NK-92 (cell line): ENCODE results near the gene IFI16.

Experiments
- DNase-seq: peaks from one replicate; lab custom pipeline; 2025; ENCODE audit not compliant: unreplicated experiment; lab: John Stamatoyannopoulos, UW

IFI16 gene

GRCh38 chr1:159009704-159010361 lies at the start of gene IFI16:
IFI16 (plus strand) TSS chr1:159009907; CDS start chr1:159014681, 4,774 bp downstream.
- no peak for DNase-seq

GRCh38 chr1:158961178-158961577 lies 48.5 kb upstream of the IFI16 start:
- DNase-seq, result no peak

- no peak for DNase-seq
Observed at GRCh38 chr1:158962983-158963382, 46.7 kb upstream of the IFI16 start.

GRCh38 chr1:158969166-158969565 lies 40.5 kb upstream of the IFI16 start:
- no peak for DNase-seq

- DNase-seq, result no peak
Observed at GRCh38 chr1:158969855-158970254, 39.9 kb upstream of the IFI16 start.

- DNase-seq, result no peak
Observed at GRCh38 chr1:158972841-158973240, 36.9 kb upstream of the IFI16 start.

GRCh38 chr1:158976219-158976618 lies 33.5 kb upstream of the IFI16 start:
- DNase-seq, result no peak

- DNase-seq, result no peak
Observed at GRCh38 chr1:158978730-158979129, 31.0 kb upstream of the IFI16 start.

GRCh38 chr1:158979229-158979628 lies 30.5 kb upstream of the IFI16 start:
- DNase-seq, result no peak

- DNase-seq, result no peak
Observed at GRCh38 chr1:158983235-158983634, 26.5 kb upstream of the IFI16 start.

GRCh38 chr1:158984386-158984785 lies 25.3 kb upstream of the IFI16 start:
- DNase-seq, result no peak

- DNase-seq, result no peak
Observed at GRCh38 chr1:158989424-158989823, 20.3 kb upstream of the IFI16 start.

- no peak for DNase-seq
Observed at GRCh38 chr1:158992787-158993312, 16.9 kb upstream of the IFI16 start.

- no peak for DNase-seq
Observed at GRCh38 chr1:158996998-158997397, 12.7 kb upstream of the IFI16 start.

GRCh38 chr1:158998037-158998780 lies 11.5 kb upstream of the IFI16 start:
- DNase-seq, result no peak

- DNase-seq, result no peak
Observed at GRCh38 chr1:158998781-158999161, 10.9 kb upstream of the IFI16 start.

GRCh38 chr1:158999316-159000069 lies 10.2 kb upstream of the IFI16 start:
- no peak for DNase-seq

GRCh38 chr1:159000070-159000409 lies 9.7 kb upstream of the IFI16 start:
- no peak for DNase-seq

GRCh38 chr1:159000625-159001024 lies 9.1 kb upstream of the IFI16 start:
- DNase-seq, result no peak

GRCh38 chr1:159005161-159005560 lies 4.5 kb upstream of the IFI16 start:
- DNase-seq, result no peak

GRCh38 chr1:159005676-159006075 lies 4.0 kb upstream of the IFI16 start:
- DNase-seq, result no peak
